Cerebellar cortex (tissue), 1 donor: ENCODE data around the gene TRIM7.
"Not testable (repeated sequence)": the region's sequence is repeated elsewhere in the genome, so short reads cannot be mapped to it uniquely, and the experiment has no call there.

Source experiments
- DNase-seq: peaks from one replicate; pipeline ENCODE4 v3.0.0-alpha.2; 2015; ENCODE audit warnings: low spot score

The TRIM7 gene

GRCh38 chr5:181212934-181213333, 7.9 kb upstream of the TRIM7 start:
- DNase-seq, result no peak

GRCh38 chr5:181212080-181212479, 7.1 kb upstream of the TRIM7 start:
- no peak for DNase-seq

- no peak for DNase-seq
These were observed 6.2 kb upstream of the TRIM7 start for GRCh38 chr5:181211208-181211607.

- DNase-seq, result not testable (repeated sequence)
These were observed 5.7 kb upstream of the TRIM7 start for GRCh38 chr5:181210698-181211097.

GRCh38 chr5:181210148-181210547, 5.2 kb upstream of the TRIM7 start:
- DNase-seq, result not testable (repeated sequence)

GRCh38 chr5:181209006-181209405, 4.0 kb upstream of the TRIM7 start:
- not testable (repeated sequence) for DNase-seq

GRCh38 chr5:181207960-181208253, 2.9 kb upstream of the TRIM7 start:
- no peak for DNase-seq

GRCh38 chr5:181207214-181207959, 2.4 kb upstream of the TRIM7 start:
- DNase-seq, result peak; percentile 91

GRCh38 chr5:181205761-181206649, 1.0 kb upstream of the TRIM7 start:
- peak; percentile 43 for DNase-seq

- no peak for DNase-seq
These were observed 727 bp downstream of the TRIM7 start for GRCh38 chr5:181204113-181204825.

GRCh38 chr5:181203777-181204112, 1.3 kb downstream of the TRIM7 start:
- DNase-seq, result no peak

GRCh38 chr5:181203093-181203711, 1.8 kb downstream of the TRIM7 start:
- no peak for DNase-seq

- DNase-seq, result no peak
These were observed 4.2 kb downstream of the TRIM7 start for GRCh38 chr5:181200816-181201215.

GRCh38 chr5:181199881-181200638, 4.9 kb downstream of the TRIM7 start:
- DNase-seq, result no peak

GRCh38 chr5:181198905-181199519, 6.0 kb downstream of the TRIM7 start:
- DNase-seq, result no peak

- no peak for DNase-seq
These were observed 6.8 kb downstream of the TRIM7 start for GRCh38 chr5:181198106-181198685.

- DNase-seq, result no peak
These were observed 7.6 kb downstream of the TRIM7 start for GRCh38 chr5:181197326-181197951.

GRCh38 chr5:181195249-181195761, 9.7 kb downstream of the TRIM7 start:
- no peak for DNase-seq

- no peak for DNase-seq
These were observed 10.3 kb downstream of the TRIM7 start for GRCh38 chr5:181194489-181195248.
